Effector memory CD4-positive, alpha-beta T cell (primary cell): Measurements from ENCODE around the gene CNTRL.
"Not testable (repeated sequence)": the region's sequence is repeated elsewhere in the genome, so short reads cannot be mapped to it uniquely, and the experiment has no call there.

Experiments
- DNase-seq, 3 donors: peaks; one replicate each; pipeline ENCODE4 v3.0.0-alpha.2; 2020
- H3K27ac ChIP-seq: 2 replicates; pipeline ENCODE4 v1.7.0; 2013; ENCODE audit warnings: mild to moderate bottlenecking, low read length, moderate library complexity; ENCODE audit not compliant: insufficient read depth, poor library complexity, severe bottlenecking
- H3K27me3 ChIP-seq: replicated peaks from 2 replicates; pipeline ENCODE4 v1.7.0; 2013; ENCODE audit warnings: mild to moderate bottlenecking, low read length; ENCODE audit not compliant: insufficient read depth, control insufficient read depth, poor library complexity, severe bottlenecking
- H3K36me3 ChIP-seq: 2 replicates; pipeline ENCODE4 v1.7.0; 2013; ENCODE audit warnings: mild to moderate bottlenecking, low read length, moderate library complexity; ENCODE audit not compliant: control insufficient read depth, insufficient read depth
- H3K4me1 ChIP-seq: 2 replicates; pipeline ENCODE4 v1.7.0; 2013; ENCODE audit warnings: low read length, mild to moderate bottlenecking; ENCODE audit not compliant: control insufficient read depth, insufficient read depth, poor library complexity, severe bottlenecking
- H3K4me3 ChIP-seq: 2 replicates; pipeline ENCODE4 v1.7.0; 2013; ENCODE audit warnings: low read length, low read depth, mild to moderate bottlenecking; ENCODE audit not compliant: insufficient read depth, poor library complexity, severe bottlenecking
- H3K9me3 ChIP-seq: 2 replicates; pipeline ENCODE4 v1.7.0; 2013; ENCODE audit warnings: mild to moderate bottlenecking, low read length, moderate library complexity; ENCODE audit not compliant: control insufficient read depth

CNTRL gene

GRCh38 chr9:121098567-121099198 lies 23.9 kb downstream of the CNTRL start:
- DNase-seq: no peak
- H3K9me3 ChIP-seq: no peaks in the 10 kb centered on the region
- H3K27ac ChIP-seq: no peak overlapping the region
- no peaks in the 10 kb centered on the region for H3K4me1 ChIP-seq
- no peaks in the 10 kb centered on the region for H3K27me3 ChIP-seq
- peaks cover 25% of the 10 kb centered on the region for H3K36me3 ChIP-seq
- H3K4me3 ChIP-seq: no peak overlapping the region

GRCh38 chr9:121104054-121104453 lies 29.3 kb downstream of the CNTRL start:
- H3K4me3 ChIP-seq, H3K36me3 ChIP-seq, DNase-seq, H3K9me3 ChIP-seq, H3K27ac ChIP-seq, H3K27me3 ChIP-seq, H3K4me1 ChIP-seq: not testable (repeated sequence)

GRCh38 chr9:121105531-121105930 lies 30.8 kb downstream of the CNTRL start:
- no peak overlapping the region for H3K27ac ChIP-seq
- no peak for DNase-seq
- H3K4me3 ChIP-seq: no peak overlapping the region
- H3K4me1 ChIP-seq: no peaks in the 10 kb centered on the region
- H3K9me3 ChIP-seq: no peaks in the 10 kb centered on the region
- no peaks in the 10 kb centered on the region for H3K36me3 ChIP-seq
- H3K27me3 ChIP-seq: no peaks in the 10 kb centered on the region

- Histone ChIP-seq H3K27me3 (no peaks in the 10 kb centered on the region), H3K4me1 (no peaks in the 10 kb centered on the region), H3K4me3 (no peak overlapping the region), H3K36me3 (peaks cover 6% of the 10 kb centered on the region), H3K27ac (no peak overlapping the region), H3K9me3 (no peaks in the 10 kb centered on the region)
- no peak for DNase-seq
These were observed 32.3 kb downstream of the CNTRL start for GRCh38 chr9:121107029-121107428.

- Histone ChIP-seq H3K27me3 (no peaks in the 10 kb centered on the region), H3K4me1 (no peaks in the 10 kb centered on the region), H3K27ac (no peak overlapping the region), H3K4me3 (no peak overlapping the region), H3K9me3 (no peaks in the 10 kb centered on the region), H3K36me3 (peaks cover 6% of the 10 kb centered on the region)
- no peak for DNase-seq
These were observed 33.1 kb downstream of the CNTRL start for GRCh38 chr9:121107881-121108280.

GRCh38 chr9:121115466-121115865 lies 40.7 kb downstream of the CNTRL start:
- no peaks in the 10 kb centered on the region for H3K9me3 ChIP-seq
- H3K4me3 ChIP-seq: no peak overlapping the region
- no peak overlapping the region for H3K27ac ChIP-seq
- H3K36me3 ChIP-seq: peaks cover 22% of the 10 kb centered on the region
- H3K4me1 ChIP-seq: peaks cover 2% of the 10 kb centered on the region
- no peak for DNase-seq
- no peaks in the 10 kb centered on the region for H3K27me3 ChIP-seq

GRCh38 chr9:121118266-121118665 lies 43.5 kb downstream of the CNTRL start:
- Histone ChIP-seq H3K36me3 (peaks cover 15% of the 10 kb centered on the region), H3K4me3 (no peak overlapping the region), H3K27me3 (no peaks in the 10 kb centered on the region), H3K4me1 (peaks cover 13% of the 10 kb centered on the region), H3K27ac (no peak overlapping the region), H3K9me3 (no peaks in the 10 kb centered on the region)
- DNase-seq: no peak

GRCh38 chr9:121120386-121120785 lies 45.6 kb downstream of the CNTRL start:
- no peak for DNase-seq
- H3K4me1 ChIP-seq: peaks cover 13% of the 10 kb centered on the region
- no peaks in the 10 kb centered on the region for H3K27me3 ChIP-seq
- H3K27ac ChIP-seq: peak overlapping the region; percentile 67
- H3K36me3 ChIP-seq: peaks cover 8% of the 10 kb centered on the region
- no peak overlapping the region for H3K4me3 ChIP-seq
- no peaks in the 10 kb centered on the region for H3K9me3 ChIP-seq

- H3K4me3 ChIP-seq: peak overlapping the region; percentile 45
- peak; percentile 89 to 95 (median 93) for DNase-seq
- H3K4me1 ChIP-seq: peaks cover 16% of the 10 kb centered on the region
- H3K9me3 ChIP-seq: no peaks in the 10 kb centered on the region
- H3K36me3 ChIP-seq: peaks cover 4% of the 10 kb centered on the region
- peak overlapping the region; percentile 67 for H3K27ac ChIP-seq
- H3K27me3 ChIP-seq: no peaks in the 10 kb centered on the region
These were observed 46.9 kb downstream of the CNTRL start for GRCh38 chr9:121121582-121122087.

- H3K4me3 ChIP-seq: peak overlapping the region; percentile 45
- DNase-seq: no peak
- no peaks in the 10 kb centered on the region for H3K9me3 ChIP-seq
These were observed 47.7 kb downstream of the CNTRL start for GRCh38 chr9:121122246-121123032.

More at GRCh38 chr9:121122246-121123032, 47.7 kb downstream of the CNTRL start:
- no peaks in the 10 kb centered on the region for H3K27me3 ChIP-seq
- H3K4me1 ChIP-seq: peaks cover 16% of the 10 kb centered on the region
- peaks cover 9% of the 10 kb centered on the region for H3K36me3 ChIP-seq
- peak overlapping the region; percentile 67 for H3K27ac ChIP-seq
